HG02970 (cell line): ENCODE measurements around the gene PLEKHA6.
"Not testable (repeated sequence)": the region's sequence is repeated elsewhere in the genome, so short reads cannot be mapped to it uniquely, and the experiment has no call there.

Experiments used
- ATAC-seq: cut with Tn5 transposase; IDR thresholded peaks from one replicate; pipeline ENCODE4 v1.9.1; 2021; ENCODE audit warnings: mild to moderate bottlenecking, moderate library complexity, moderate number of reproducible peaks; ENCODE audit not compliant: unreplicated experiment, low FRiP score

The PLEKHA6 gene

DNA sequence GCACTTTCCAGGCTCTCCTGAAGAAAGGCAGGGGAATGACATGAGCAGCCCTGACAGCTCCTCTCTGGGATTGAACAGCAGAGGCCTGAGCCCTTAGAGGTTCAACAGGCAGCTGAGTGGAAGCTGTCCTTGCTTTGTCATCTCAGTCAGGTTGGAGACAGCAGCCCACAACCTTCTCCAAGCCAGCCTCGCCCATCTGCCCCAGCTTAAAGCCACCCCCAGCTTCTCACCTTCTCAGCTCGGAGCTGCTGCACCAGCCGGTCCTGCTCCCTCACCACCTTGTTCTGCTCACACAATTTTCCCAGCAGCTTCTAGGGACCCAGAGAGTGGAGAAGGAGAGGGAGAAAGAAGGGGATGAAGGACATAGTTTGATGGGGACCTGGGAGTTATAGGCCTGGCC is 110.8 kb downstream of the PLEKHA6 start:
- ATAC-seq = no peak

DNA sequence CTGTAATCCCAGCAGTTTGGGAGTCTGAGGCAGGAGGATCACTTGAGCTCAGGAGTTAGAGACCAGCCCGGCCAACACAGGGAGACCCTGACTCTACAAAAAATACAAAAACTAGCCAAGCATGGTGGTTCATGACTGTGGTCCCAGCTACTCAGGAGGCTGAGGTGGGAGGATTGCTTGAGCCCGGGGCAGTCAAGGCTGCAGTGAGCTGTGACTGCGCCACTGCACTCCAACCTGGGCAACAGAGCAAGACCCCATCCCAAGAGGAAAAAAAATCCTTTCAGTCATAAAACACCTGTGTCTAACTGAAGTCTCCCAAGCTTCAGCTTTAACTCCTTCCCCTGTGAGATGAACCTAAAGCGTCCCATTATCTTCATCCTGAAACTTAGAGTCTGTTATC is 112.9 kb downstream of the PLEKHA6 start:
- ATAC-seq = no peak

DNA sequence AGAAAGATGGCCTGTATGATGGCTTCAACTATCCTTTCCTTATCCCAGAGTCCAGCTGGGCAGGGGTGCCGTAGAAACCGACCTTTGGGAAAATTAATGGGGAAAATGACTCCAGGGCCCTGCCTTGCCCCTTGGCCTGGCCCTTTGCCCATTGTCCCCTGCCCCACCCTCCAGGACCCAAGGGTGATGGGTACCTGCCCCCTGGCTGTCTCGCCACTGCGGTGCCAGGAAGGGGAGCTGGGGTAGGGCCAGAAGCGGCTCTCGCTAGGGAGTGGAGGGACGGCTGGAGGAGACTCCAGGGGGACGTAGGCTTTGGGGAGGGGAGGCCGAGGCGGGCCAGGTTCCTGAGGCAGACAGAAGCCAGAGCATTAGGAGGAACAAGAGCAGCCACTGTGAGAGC is 116.8 kb downstream of the PLEKHA6 start:
- no peak for ATAC-seq

DNA sequence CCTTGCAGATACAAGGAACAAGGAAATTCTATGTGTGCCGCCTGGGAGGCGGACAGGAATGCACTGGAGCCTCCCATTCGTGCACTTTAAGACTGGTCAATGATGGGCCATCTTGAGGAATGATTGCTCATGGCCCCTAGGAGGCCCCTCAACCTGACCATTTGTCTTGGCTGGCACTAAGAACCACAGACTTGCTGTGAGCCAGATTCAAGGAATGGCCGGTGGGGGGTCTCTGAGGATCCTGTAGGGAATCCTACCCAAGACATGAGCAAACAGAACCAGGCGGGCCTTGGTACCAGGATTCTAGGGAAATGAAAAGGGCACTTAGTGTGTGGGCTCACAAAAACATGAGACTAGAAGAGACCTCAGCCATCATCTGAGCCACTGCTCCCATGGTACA is 117.8 kb downstream of the PLEKHA6 start:
- no peak for ATAC-seq

- no peak for ATAC-seq
Observed at GRCh38 chr1:204241050-204241449, 118.7 kb downstream of the PLEKHA6 start.

DNA sequence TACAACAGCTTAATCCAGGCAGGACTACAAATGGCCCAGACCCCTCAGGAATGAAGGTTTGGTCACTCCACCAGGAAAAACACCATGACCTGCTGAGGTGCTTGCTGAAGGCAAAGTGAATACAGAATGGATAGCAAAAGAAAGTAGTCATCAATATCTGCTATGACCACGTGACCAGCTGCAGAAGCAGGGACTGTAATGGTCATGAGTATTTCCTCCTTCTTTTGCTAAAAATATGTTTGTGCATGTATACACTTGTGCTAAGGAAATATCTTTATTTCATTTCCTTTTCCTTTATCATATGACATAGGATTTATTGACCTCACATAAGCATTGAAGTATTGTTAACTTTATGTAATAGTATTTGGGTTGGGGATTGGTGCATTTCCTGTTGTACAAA is 119.5 kb downstream of the PLEKHA6 start:
- ATAC-seq = no peak

DNA sequence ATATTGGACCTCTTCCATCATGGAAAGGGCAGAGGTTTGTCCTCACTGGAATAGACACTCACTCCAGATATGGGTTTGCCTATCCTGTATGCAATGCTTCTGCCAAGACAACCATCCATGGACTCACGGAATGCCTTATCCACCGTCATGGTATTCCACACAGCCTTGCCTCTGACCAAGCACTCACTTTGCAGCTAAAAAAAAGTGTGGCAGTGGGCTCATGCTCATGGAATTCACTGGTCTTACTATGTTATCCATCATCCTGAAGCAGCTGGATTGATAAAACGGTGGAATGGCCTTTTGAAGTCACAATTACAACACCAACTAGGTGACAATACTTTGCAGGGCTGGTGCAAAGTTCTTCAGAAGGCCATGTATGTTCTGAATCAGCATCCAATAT is 120.3 kb downstream of the PLEKHA6 start:
- ATAC-seq = not testable (repeated sequence)

DNA sequence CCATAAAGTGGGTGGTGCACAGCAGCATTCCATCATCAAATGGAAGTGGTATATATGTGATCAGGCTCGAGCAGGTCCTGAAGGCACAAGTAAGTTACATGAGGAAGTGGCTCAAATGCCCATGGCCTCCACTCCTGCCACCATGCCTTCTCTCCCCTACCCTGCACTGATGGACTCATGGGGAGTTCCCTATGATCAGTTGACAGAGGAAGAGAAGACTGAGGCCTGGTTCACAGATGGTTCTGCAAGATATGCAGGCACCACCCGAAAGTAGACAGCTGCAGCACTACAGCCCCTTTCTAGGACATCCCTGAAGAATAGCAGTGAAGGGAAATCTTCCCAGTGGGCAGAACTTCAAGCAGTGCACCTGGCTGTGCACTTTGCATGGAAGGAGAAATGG is 121.2 kb downstream of the PLEKHA6 start:
- ATAC-seq = not testable (repeated sequence)

GRCh38 chr1:204237515-204237914 is 122.2 kb downstream of the PLEKHA6 start:
- ATAC-seq = not testable (repeated sequence)

DNA sequence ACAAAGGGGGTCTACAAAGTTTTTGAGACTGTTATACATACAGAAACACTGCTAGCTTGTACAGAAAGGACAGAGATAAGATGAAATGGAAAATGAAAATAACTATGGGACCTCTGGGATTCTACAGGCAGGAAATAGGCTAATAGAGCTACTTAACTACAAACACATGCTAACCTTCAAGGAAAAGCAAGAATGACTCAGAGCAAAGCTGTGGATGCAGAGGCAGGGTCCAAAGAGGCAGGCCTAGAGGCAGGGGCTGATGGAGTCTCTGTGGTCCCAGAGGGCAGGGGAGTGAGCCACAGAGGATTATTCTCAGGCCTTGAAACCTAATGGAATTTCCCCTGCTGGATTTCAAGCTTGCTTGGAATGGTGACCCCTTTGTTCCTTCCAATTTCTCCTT is 127.2 kb downstream of the PLEKHA6 start:
- no peak for ATAC-seq

- no peak for ATAC-seq
Observed at GRCh38 chr1:204230211-204230610, 129.5 kb downstream of the PLEKHA6 start.

- no peak for ATAC-seq
Observed at GRCh38 chr1:204228896-204229295, 130.8 kb downstream of the PLEKHA6 start.

GRCh38 chr1:204227996-204228785 is 131.5 kb downstream of the PLEKHA6 start:
- ATAC-seq = no peak

DNA sequence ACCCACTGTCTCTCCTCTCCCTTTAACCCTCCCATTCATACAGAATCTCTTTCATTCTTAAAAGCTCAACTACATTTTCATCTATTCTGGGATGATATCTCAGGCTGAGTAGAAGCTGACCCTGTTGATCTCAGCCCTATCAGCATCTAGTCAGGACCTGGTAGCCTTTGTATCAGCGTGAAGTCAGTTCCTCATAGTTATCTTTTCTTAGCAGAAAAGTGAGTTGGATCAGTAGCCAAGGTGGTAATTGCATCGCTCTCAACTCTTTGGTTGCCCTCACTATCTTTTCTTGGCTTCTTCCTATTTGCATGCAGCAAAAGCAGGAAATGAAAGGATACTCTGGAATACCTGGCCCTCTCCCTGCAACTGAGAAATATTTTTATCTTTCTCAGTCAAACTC is 132.4 kb downstream of the PLEKHA6 start:
- ATAC-seq = no peak

DNA sequence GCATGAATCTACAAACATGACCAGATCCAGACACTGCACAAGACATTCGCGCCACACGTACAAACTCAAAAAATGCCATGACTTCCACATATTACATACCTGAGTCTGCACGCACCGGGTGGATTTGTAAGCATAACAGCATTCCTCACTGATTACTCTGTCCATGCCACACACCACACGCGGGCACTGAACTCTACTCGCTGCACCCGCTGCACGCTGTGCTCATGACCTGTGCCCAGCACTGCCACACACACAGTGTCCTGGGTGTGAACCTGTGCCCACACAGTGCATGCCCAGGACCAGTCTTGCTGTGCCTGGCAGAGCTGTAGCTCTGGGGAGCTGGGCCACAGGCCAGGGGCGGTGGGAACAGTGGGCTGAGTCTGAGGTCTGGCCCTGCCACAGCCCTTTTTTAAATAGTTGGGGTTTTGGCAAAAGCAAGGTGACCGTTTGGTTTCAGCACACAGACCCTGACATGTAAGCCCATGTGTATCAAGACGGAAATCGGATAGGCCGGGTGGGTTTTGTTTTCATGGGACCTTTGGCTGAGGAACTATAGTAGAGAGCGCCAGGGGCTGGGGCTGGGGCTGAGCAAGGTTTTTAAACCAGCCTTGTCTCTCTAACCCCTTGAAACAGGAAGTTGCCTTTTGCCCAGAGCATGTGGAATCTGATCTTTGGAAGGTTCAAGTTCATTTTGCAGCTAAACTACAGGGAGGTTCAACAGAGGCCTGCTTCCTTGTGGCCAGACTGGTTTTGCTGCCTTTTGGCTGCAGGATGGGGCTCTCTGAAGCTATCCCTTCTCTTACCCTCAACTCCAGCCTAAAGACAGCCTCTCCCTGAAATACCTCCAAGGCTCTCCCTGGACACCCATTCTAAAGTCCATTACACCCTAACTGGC is 133.6 kb downstream of the PLEKHA6 start:
- no peak for ATAC-seq

DNA sequence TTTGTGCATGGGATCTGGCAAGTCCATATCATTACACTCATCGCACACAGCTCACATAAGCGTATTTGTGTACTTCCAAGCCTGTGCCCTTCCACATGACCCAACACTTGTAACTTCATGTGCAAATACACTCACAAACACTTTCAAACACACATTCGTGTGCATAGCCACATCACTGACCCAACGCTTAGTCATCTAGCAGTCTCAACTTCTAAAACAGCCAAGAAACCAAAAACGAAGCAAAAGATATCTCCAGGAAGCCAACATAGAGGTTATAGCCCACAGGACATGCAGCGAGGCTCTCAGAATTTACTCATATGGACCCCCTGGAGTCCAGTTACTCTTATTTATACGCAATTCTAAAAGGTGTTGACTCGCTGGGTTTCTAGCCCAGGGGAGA is 135.1 kb downstream of the PLEKHA6 start:
- no peak for ATAC-seq

DNA sequence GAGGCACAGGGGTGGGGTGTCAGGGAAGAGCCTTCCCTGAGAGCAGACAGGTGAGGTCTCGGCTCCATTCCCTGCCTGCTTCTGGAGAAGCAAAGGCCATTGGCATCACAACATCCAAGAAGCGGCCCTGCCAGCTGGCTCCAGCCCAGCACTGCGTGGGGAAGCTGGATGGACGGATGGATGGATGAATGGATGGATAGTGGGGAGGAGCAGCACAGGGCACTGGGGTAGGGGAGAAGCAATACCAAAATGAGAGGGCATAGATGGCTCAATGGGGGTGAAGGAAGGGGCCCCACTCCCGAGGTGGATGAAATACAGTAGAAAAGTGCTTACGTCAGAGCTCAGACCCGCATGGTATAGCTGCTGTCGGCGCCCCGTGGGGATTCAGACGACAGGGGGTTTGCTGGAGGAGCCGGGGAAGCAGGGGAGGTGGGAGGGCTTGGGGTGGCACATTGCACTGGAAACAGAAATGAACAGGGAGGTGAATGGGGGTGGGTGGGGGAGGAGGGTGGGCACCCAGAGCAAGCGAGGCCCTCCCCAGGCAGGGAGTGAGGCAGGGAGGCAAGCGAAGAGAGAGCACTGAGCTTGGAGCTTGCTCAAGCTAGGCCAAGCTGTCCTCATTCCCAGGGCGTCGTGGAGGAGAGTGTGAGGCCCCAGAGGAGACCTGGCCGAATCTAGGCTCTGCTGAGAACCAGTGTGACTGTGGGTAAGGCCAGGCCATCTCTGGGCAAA is 136.4 kb downstream of the PLEKHA6 start:
- ATAC-seq = no peak

GRCh38 chr1:204222764-204223055 is 137.0 kb downstream of the PLEKHA6 start:
- ATAC-seq = no peak

GRCh38 chr1:204222006-204222763 is 137.5 kb downstream of the PLEKHA6 start:
- ATAC-seq = no peak

DNA sequence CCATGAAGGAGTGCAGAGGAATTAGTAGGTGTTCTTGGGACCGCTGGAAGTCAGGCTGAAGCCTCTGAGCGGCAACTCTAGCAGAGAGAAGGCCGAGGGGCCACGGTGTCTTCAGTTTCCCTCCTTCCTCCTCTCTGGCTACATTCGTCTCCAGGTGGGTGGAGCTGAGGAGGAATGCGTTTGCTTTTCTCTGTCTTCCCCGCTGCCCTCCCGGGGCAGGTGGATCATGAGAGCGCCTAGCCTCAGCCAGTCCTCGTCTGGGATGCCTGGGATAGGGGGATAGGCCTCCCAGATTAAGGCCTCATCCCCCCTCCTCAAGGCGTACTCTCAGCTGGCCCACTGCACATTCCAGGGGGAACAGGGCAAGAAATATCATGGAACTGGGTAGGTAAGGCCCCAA is 138.5 kb downstream of the PLEKHA6 start:
- no peak for ATAC-seq
